ENCODE data around the gene UBE2A.

The UBE2A gene

DNA sequence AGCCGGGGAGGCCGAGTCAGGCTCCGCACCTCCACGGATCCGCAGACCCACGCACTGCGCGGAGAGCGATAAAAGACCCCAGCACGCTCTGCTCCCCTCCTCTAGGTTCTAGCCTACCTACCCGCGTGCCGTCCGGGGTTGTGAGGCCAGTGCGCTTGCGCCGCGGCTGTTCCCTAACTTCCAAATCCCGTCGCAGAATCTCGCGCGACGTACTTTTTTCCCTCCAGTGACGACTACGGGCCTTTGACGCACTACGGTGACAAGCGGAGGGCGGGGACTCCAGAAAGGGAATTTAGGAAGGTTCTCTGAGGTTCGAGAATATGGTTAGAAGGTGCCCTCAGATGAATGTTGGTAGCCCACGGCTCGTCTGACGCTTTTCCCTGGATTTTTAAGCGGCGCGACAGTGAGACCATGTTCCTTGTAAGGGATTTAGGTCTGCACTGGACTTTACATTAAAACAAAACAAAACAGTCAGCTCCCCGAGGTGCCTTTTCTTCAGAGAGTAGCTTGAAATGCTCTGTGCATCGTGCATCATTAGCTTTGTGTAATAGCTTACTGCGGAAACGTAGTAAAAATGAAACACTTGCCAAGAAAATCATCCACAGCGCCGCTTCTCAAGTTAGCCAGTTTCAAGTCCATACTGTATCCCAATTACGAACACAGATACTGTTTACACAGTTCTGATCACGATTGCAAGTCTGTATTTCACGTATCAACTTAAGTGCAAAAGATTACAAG lies 32.1 kb downstream of the UBE2A start, which contains the start of gene NKRF (continued):
- TF ChIP-seq, protein P1, sequence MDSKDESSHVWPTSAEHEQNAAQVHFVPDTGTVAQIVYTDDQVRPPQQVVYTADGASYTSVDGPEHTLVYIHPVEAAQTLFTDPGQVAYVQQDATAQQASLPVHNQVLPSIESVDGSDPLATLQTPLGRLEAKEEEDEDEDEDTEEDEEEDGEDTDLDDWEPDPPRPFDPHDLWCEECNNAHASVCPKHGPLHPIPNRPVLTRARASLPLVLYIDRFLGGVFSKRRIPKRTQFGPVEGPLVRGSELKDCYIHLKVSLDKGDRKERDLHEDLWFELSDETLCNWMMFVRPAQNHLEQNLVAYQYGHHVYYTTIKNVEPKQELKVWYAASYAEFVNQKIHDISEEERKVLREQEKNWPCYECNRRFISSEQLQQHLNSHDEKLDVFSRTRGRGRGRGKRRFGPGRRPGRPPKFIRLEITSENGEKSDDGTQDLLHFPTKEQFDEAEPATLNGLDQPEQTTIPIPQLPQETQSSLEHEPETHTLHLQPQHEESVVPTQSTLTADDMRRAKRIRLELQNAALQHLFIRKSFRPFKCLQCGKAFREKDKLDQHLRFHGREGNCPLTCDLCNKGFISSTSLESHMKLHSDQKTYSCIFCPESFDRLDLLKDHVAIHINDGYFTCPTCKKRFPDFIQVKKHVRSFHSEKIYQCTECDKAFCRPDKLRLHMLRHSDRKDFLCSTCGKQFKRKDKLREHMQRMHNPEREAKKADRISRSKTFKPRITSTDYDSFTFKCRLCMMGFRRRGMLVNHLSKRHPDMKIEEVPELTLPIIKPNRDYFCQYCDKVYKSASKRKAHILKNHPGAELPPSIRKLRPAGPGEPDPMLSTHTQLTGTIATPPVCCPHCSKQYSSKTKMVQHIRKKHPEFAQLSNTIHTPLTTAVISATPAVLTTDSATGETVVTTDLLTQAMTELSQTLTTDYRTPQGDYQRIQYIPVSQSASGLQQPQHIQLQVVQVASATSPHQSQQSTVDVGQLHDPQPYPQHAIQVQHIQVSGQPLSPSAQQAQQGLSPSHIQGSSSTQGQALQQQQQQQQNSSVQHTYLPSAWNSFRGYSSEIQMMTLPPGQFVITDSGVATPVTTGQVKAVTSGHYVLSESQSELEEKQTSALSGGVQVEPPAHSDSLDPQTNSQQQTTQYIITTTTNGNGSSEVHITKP (tag by site-specific recombination; IDR thresholded peaks at IDR 0.05) = 0 out of 2 replicates have a peak, but pooled peaks have one; percentile 21
- TF ChIP-seq, protein P2, sequence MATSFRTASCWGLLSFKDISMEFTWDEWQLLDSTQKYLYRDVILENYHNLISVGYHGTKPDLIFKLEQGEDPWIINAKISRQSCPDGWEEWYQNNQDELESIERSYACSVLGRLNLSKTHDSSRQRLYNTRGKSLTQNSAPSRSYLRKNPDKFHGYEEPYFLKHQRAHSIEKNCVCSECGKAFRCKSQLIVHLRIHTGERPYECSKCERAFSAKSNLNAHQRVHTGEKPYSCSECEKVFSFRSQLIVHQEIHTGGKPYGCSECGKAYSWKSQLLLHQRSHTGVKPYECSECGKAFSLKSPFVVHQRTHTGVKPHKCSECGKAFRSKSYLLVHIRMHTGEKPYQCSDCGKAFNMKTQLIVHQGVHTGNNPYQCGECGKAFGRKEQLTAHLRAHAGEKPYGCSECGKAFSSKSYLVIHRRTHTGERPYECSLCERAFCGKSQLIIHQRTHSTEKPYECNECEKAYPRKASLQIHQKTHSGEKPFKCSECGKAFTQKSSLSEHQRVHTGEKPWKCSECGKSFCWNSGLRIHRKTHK (tag by site-specific recombination; IDR thresholded peaks at IDR 0.05) = no peak
- TF ChIP-seq, protein P3, sequence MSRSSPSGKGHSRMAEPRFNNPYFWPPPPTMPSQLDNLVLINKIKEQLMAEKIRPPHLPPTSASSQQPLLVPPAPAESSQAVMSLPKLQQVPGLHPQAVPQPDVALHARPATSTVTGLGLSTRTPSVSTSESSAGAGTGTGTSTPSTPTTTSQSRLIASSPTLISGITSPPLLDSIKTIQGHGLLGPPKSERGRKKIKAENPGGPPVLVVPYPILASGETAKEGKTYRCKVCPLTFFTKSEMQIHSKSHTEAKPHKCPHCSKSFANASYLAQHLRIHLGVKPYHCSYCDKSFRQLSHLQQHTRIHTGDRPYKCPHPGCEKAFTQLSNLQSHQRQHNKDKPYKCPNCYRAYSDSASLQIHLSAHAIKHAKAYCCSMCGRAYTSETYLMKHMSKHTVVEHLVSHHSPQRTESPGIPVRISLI (tag by site-specific recombination; IDR thresholded peaks at IDR 0.05) = peak; percentile 95
- TF ChIP-seq ZNF670 (tag by site-specific recombination; IDR thresholded peaks at IDR 0.05; ENCODE audit: low read depth) (no peak), KLF16 (tag by site-specific recombination; IDR thresholded peaks at IDR 0.05) (peak; percentile 71; the same call in 1 of the 2 replicates)

DNA sequence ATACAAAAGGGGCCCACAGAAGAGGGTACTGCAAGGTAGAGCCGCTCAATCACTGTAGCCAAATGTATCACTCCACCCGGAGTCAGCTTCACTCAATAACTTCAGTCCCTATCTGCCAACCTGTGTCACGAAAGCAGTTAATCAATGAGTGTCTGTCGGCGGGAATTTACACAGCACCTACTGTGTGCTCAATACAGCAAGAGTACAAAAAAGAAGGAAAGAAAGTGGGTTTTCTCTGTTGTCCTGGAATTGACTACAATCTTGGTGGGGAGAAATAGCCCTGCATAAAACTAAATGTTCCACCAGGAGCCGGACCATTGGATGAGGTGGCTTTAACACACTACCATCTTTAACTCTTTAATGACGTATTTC lies 32.6 kb downstream of the UBE2A start:
- no peaks in the 10 kb centered on the region for H3K4me1 ChIP-seq (ENCODE audit: control insufficient read depth, insufficient read depth, low read length)
- no peak overlapping the region; the same call in 1 of the 2 replicates for H3K27ac ChIP-seq (ENCODE audit: extremely low read depth, low read depth, low read length)
- ChIA-PET CTCF (no interaction called here), POLR2A (interaction anchor here (1.2 to 2.7 kb wide), 2 partner anchors 18 to 151 kb away, joined by 3 to 19 read pairs; partner anchors contain the start of gene SOWAHD)
- TF ChIP-seq, protein P4, sequence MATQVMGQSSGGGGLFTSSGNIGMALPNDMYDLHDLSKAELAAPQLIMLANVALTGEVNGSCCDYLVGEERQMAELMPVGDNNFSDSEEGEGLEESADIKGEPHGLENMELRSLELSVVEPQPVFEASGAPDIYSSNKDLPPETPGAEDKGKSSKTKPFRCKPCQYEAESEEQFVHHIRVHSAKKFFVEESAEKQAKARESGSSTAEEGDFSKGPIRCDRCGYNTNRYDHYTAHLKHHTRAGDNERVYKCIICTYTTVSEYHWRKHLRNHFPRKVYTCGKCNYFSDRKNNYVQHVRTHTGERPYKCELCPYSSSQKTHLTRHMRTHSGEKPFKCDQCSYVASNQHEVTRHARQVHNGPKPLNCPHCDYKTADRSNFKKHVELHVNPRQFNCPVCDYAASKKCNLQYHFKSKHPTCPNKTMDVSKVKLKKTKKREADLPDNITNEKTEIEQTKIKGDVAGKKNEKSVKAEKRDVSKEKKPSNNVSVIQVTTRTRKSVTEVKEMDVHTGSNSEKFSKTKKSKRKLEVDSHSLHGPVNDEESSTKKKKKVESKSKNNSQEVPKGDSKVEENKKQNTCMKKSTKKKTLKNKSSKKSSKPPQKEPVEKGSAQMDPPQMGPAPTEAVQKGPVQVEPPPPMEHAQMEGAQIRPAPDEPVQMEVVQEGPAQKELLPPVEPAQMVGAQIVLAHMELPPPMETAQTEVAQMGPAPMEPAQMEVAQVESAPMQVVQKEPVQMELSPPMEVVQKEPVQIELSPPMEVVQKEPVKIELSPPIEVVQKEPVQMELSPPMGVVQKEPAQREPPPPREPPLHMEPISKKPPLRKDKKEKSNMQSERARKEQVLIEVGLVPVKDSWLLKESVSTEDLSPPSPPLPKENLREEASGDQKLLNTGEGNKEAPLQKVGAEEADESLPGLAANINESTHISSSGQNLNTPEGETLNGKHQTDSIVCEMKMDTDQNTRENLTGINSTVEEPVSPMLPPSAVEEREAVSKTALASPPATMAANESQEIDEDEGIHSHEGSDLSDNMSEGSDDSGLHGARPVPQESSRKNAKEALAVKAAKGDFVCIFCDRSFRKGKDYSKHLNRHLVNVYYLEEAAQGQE (tag by site-specific recombination; IDR thresholded peaks at IDR 0.05) = no peak
- TF ChIP-seq ZNF169 (tag by site-specific recombination; IDR thresholded peaks at IDR 0.05) (no peak), ZSCAN30 (tag by site-specific recombination; IDR thresholded peaks at IDR 0.05) (no peak), ZNF776 (tag by site-specific recombination; IDR thresholded peaks at IDR 0.05; ENCODE audit: borderline replicate concordance) (no peak), ZNF394 (tag by site-specific recombination; IDR thresholded peaks at IDR 0.05; ENCODE audit: borderline replicate concordance) (no peak), ZNF544 (tag by site-specific recombination; IDR thresholded peaks at IDR 0.05) (no peak)
- H3K9me3 ChIP-seq (ENCODE audit: control insufficient read depth, insufficient read depth, low read depth, low read length) = no peaks in the 10 kb centered on the region
- no peak overlapping the region for H3K4me3 ChIP-seq (ENCODE audit: low read depth, low read length)
- peaks cover 0 to 13% of the 10 kb centered on the region in 2 experiments; a peak in 1 of 3 replicates for H3K36me3 ChIP-seq (ENCODE audit: control insufficient read depth in 2 of 2, insufficient read depth in 1 of 2, low read length in 2 of 2)

DNA sequence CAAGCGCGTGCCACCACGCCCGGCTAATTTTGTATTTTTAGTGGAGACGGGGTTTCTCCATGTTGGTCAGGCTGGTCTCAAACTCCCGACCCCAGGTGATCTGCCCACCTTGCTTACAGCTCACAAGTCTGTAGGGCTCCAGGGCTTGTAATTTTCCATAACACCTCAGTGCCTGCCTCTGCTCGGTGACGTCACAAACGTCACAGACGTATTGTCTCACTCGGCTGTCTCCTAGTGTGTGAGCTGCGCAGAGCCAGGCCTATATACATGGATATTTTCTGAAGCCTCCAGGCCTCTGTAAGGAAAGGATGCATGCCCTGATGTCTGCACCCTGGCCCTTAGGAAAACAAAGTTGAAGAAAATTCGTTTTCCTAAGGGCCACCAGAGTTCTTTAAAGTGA lies 40.4 kb downstream of the UBE2A start:
- H3K9me3 ChIP-seq (ENCODE audit: control insufficient read depth, insufficient read depth, low read depth, low read length) = no peaks in the 10 kb centered on the region
- no peak overlapping the region for H3K27ac ChIP-seq (ENCODE audit: extremely low read depth, low read depth, low read length)
- H3K4me1 ChIP-seq (ENCODE audit: control insufficient read depth, insufficient read depth, low read length) = no peaks in the 10 kb centered on the region
- H3K36me3 ChIP-seq (ENCODE audit: control insufficient read depth in 2 of 2, insufficient read depth in 1 of 2, low read length in 2 of 2) = no peaks in the 10 kb centered on the region
- POLR2A ChIA-PET = no interaction called here
- no peak overlapping the region for H3K4me3 ChIP-seq (ENCODE audit: low read depth, low read length)
- CTCF ChIA-PET = interaction anchor here (0.6 kb wide), 3 partner anchors 9 to 114 kb away, joined by 3 to 8 read pairs (median 3); no protein-coding TSS in a partner anchor
- TF ChIP-seq ZNF366 (tag by site-specific recombination; conservative IDR thresholded peaks at IDR 0.05) (no peak), ZNF239 (tag by site-specific recombination; IDR thresholded peaks at IDR 0.05) (no peak), ZNF214 (tag by site-specific recombination; IDR thresholded peaks at IDR 0.05; ENCODE audit: borderline replicate concordance) (no peak), GLIS2 (tag by site-specific recombination; IDR thresholded peaks at IDR 0.05) (no peak), GLIS1 (tag by site-specific recombination; IDR thresholded peaks at IDR 0.05) (no peak), SCRT1 (tag by site-specific recombination; IDR thresholded peaks at IDR 0.05; ENCODE audit: borderline replicate concordance) (no peak), ZSCAN30 (tag by site-specific recombination; IDR thresholded peaks at IDR 0.05) (no peak), ZNF549 (tag by site-specific recombination; IDR thresholded peaks at IDR 0.05) (no peak)
- TF ChIP-seq, protein P5, sequence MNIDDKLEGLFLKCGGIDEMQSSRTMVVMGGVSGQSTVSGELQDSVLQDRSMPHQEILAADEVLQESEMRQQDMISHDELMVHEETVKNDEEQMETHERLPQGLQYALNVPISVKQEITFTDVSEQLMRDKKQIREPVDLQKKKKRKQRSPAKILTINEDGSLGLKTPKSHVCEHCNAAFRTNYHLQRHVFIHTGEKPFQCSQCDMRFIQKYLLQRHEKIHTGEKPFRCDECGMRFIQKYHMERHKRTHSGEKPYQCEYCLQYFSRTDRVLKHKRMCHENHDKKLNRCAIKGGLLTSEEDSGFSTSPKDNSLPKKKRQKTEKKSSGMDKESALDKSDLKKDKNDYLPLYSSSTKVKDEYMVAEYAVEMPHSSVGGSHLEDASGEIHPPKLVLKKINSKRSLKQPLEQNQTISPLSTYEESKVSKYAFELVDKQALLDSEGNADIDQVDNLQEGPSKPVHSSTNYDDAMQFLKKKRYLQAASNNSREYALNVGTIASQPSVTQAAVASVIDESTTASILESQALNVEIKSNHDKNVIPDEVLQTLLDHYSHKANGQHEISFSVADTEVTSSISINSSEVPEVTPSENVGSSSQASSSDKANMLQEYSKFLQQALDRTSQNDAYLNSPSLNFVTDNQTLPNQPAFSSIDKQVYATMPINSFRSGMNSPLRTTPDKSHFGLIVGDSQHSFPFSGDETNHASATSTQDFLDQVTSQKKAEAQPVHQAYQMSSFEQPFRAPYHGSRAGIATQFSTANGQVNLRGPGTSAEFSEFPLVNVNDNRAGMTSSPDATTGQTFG (tag by site-specific recombination; IDR thresholded peaks at IDR 0.05; ENCODE audit: borderline replicate concordance) = no peak
